Measurements from ENCODE around the gene FBLN7. TPM values are rescaled to one million over a fixed set of nuclear protein-coding genes. Genes with fewer than 3 reads are reported as not detected.
"Not testable (repeated sequence)": the region's sequence is repeated elsewhere in the genome, so short reads cannot be mapped to it uniquely, and the experiment has no call there.

FBLN7 gene
- total RNA-seq, 1 donor from 2014 or later: 2.4 TPM

GRCh38 chr2:112096098-112096497, 42.1 kb upstream of the FBLN7 start:
- Mint-ChIP-seq H3K4me1 (peaks cover 28% of the 10 kb centered on the region), H3K4me3 (no peak overlapping the region), H3K27ac (peak overlapping the region; percentile 31), H3K36me3 (peaks cover 29% of the 10 kb centered on the region), H3K9me3 (no peaks in the 10 kb centered on the region), H3K27me3 (ENCODE audit: low read depth) (no peaks in the 10 kb centered on the region)
- no peak for TF ChIP-seq CTCF (IDR thresholded peaks at IDR 0.05; ENCODE audit: unreplicated experiment)
- DNase-seq (ENCODE audit: low spot score in 2 of 2, unreplicated experiment in 2 of 2): no peak

- Mint-ChIP-seq H3K4me3 (no peak overlapping the region), H3K36me3 (peaks cover 77% of the 10 kb centered on the region), H3K27ac (no peak overlapping the region), H3K27me3 (ENCODE audit: low read depth) (no peaks in the 10 kb centered on the region), H3K4me1 (no peaks in the 10 kb centered on the region), H3K9me3 (peaks cover 46% of the 10 kb centered on the region)
- no peak for TF ChIP-seq CTCF (IDR thresholded peaks at IDR 0.05; ENCODE audit: unreplicated experiment)
- no peak for DNase-seq (ENCODE audit: low spot score in 2 of 2, unreplicated experiment in 2 of 2)
Observed at GRCh38 chr2:112108178-112108832, 29.9 kb upstream of the FBLN7 start.

DNA sequence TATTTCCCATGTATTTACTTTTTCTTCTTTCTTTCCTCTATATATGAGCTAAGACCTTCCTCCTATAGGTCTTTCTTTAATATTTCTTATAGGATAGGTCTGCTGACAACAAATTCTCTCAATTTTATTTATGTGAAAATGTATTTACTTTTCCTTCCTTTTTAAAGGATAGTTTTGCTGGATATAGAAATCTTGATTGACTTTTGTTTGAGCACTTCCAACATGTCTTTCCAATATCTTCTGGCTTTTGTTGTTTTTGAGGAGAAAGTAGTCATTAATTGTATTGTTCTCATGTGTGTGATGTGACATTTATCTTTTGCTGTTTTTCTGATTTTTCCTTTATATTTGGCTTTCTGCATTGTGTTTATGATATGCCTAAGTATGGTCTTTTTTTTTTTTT, 28.9 kb upstream of the FBLN7 start:
- H3K4me3 Mint-ChIP-seq: no peak overlapping the region
- H3K4me1 Mint-ChIP-seq: no peaks in the 10 kb centered on the region
- no peak for DNase-seq (ENCODE audit: low spot score in 2 of 2, unreplicated experiment in 2 of 2)
- peaks cover 68% of the 10 kb centered on the region for H3K36me3 Mint-ChIP-seq
- no peak for TF ChIP-seq CTCF (IDR thresholded peaks at IDR 0.05; ENCODE audit: unreplicated experiment)
- H3K27me3 Mint-ChIP-seq (ENCODE audit: low read depth): no peaks in the 10 kb centered on the region
- H3K9me3 Mint-ChIP-seq: peaks cover 46% of the 10 kb centered on the region
- H3K27ac Mint-ChIP-seq: no peak overlapping the region

DNA sequence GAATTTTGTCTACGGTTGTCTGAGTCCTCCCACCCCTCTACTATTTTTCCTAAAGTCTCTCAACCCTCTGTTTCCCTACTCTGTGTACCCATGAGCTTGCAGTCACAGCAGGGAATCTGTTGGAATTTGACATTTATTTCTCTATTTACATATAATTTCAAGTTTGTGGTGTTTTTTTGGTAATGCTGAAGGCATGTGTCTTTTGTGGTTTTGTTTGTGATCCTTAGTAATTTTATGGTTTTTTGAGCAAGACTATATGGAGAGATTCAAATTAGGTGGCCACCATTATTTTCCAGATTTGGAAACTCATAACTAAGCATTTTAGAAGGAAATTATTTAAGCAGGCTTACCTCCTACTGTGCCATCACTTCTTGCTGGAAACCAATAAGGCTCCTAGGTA, 27.2 kb upstream of the FBLN7 start:
- Mint-ChIP-seq H3K4me3 (no peak overlapping the region), H3K36me3 (peaks cover 68% of the 10 kb centered on the region), H3K27me3 (ENCODE audit: low read depth) (no peaks in the 10 kb centered on the region), H3K27ac (no peak overlapping the region), H3K4me1 (no peaks in the 10 kb centered on the region), H3K9me3 (peaks cover 46% of the 10 kb centered on the region)
- no peak for DNase-seq (ENCODE audit: low spot score in 2 of 2, unreplicated experiment in 2 of 2)
- no peak for TF ChIP-seq CTCF (IDR thresholded peaks at IDR 0.05; ENCODE audit: unreplicated experiment)

- H3K27me3 Mint-ChIP-seq (ENCODE audit: low read depth); DNase-seq (ENCODE audit: low spot score in 2 of 2, unreplicated experiment in 2 of 2); H3K4me3 Mint-ChIP-seq; H3K27ac Mint-ChIP-seq; H3K4me1 Mint-ChIP-seq: not testable (repeated sequence)
- Mint-ChIP-seq H3K9me3 (peaks cover 39% of the 10 kb centered on the region), H3K36me3 (peaks cover 58% of the 10 kb centered on the region)
Observed at GRCh38 chr2:112113354-112113753, 24.8 kb upstream of the FBLN7 start.

GRCh38 chr2:112118148-112118547, 20.0 kb upstream of the FBLN7 start:
- Mint-ChIP-seq H3K27me3 (ENCODE audit: low read depth) (no peaks in the 10 kb centered on the region), H3K4me1 (no peaks in the 10 kb centered on the region), H3K36me3 (peaks cover 25% of the 10 kb centered on the region), H3K4me3 (no peak overlapping the region), H3K27ac (no peak overlapping the region), H3K9me3 (peaks cover 8% of the 10 kb centered on the region)
- TF ChIP-seq CTCF (IDR thresholded peaks at IDR 0.05; ENCODE audit: unreplicated experiment): no peak
- DNase-seq (ENCODE audit: low spot score in 2 of 2, unreplicated experiment in 2 of 2): no peak
